HG02885 (cell line): ENCODE data around the gene RPS6KL1.
A peak's percentile ranks its signal among the peaks of the same experiment; 100 is the strongest.

ENCODE experiments used
- ATAC-seq: cut with Tn5 transposase; IDR thresholded peaks from one replicate; pipeline ENCODE4 v1.9.1; 2021; ENCODE audit warnings: mild to moderate bottlenecking; ENCODE audit not compliant: unreplicated experiment, poor library complexity

The RPS6KL1 gene

GRCh38 chr14:74897642-74898041 is 25.4 kb downstream of the RPS6KL1 start:
- no peak for ATAC-seq

GRCh38 chr14:74896400-74896799 is 26.7 kb downstream of the RPS6KL1 start:
- ATAC-seq: no peak

- ATAC-seq: peak; percentile 65
These were observed 29.4 kb downstream of the RPS6KL1 start for GRCh38 chr14:74893614-74894091.

DNA sequence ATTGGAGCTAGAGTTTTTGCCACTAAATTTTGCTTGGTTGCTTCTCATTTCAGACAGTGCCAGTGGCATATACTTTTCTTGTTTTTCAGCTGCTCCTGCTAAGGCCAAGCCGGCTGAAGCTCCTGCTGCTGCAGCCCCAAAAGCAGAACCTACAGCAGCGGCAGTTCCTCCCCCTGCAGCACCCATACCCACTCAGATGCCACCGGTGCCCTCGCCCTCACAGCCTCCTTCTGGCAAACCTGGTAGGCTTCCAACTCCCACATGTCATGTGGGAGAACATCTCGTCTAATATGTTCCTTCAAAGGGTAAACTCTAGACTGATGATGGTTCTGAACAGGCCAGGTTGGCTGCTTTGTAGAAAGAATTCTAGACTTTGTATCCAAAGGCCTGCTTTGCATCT is 30.3 kb downstream of the RPS6KL1 start:
- ATAC-seq: no peak

DNA sequence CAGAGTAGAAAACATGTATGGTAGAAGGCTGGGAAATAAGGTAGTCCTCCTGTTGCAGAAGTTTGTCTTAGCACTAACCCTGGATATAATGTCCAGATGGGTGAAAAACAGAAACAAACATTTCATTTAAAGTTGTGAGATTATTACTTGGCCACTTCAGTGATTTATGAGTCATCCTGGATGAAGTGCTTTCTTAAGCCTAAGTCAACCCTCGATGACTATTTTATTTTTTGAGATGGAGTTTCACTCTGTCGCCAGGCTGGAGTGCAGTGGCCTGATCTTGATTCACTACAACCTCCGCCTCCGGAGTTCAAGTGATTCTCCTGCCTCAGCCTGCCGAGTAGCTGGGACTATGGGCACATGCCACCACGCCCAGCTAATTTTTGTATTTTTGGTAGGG is 31.2 kb downstream of the RPS6KL1 start:
- no peak for ATAC-seq

DNA sequence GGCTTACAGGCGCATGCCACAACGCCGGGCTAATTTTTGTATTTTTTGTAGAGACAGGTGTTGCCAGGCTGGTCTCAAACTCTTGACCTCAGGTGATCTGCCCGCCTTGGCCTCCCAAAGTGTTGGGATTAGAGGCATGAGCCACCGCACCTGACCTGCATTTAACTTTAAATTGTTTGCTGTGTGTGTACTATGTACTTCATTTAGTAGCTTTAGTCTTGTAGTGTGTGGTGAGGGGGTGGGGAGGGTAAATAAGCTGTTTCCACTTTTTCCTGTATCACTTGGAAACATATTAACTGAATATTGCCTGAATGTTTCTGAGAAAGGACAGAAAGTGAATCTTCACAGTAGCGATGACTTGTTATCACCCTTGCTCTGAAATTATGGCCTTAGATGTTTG is 32.8 kb downstream of the RPS6KL1 start:
- ATAC-seq: no peak

DNA sequence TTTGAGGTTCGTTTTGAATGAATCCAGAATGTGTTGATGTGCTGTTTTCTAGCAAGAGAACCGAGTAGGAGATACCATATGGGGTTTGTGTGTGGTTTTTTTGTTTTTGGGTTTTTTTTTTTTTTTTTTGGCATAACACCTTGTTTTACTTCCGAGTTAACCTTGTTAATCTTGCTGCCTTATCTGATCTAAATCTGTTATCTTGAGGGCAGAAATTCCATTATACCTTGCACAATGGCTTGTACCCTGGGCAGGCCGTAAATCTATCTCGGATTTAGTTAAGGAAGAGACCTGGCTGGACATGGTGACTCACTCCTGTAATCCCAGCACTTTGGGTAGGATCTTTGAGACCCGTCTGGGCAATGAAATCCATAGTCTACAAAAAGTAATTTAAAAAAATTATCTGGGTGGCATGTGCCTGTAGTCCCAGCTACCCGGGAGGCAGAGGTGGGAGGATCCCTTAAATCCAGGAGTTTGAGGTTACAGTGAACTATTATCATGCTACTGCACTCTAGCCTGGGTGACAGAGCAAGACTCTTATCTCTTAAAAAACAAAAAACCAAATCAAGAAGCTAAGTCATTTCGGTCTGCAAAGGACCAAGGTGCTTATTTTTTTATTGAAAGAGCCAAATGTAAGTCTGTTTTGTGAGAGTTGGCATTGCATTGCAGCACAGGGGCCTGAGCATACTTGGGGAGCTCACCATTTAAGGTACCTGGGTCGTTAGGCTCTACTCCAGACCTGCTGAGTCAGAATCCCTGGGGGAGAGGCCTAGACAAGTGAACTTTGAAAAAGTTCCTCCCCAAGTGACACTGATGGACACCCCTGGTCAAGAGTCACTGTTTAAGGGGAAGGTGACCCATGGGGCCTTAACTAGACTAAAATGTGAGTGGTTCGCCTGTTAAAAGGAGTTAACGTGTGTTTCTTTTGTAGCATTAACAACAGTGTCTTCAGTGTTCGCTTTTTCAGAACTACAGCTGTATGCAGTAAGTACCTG is 34.6 kb downstream of the RPS6KL1 start:
- ATAC-seq: no peak

- ATAC-seq: no peak
These were observed 37.1 kb downstream of the RPS6KL1 start for GRCh38 chr14:74886001-74886400.

- ATAC-seq: peak; percentile 47
These were observed 40.7 kb downstream of the RPS6KL1 start for GRCh38 chr14:74882103-74882920.

DNA sequence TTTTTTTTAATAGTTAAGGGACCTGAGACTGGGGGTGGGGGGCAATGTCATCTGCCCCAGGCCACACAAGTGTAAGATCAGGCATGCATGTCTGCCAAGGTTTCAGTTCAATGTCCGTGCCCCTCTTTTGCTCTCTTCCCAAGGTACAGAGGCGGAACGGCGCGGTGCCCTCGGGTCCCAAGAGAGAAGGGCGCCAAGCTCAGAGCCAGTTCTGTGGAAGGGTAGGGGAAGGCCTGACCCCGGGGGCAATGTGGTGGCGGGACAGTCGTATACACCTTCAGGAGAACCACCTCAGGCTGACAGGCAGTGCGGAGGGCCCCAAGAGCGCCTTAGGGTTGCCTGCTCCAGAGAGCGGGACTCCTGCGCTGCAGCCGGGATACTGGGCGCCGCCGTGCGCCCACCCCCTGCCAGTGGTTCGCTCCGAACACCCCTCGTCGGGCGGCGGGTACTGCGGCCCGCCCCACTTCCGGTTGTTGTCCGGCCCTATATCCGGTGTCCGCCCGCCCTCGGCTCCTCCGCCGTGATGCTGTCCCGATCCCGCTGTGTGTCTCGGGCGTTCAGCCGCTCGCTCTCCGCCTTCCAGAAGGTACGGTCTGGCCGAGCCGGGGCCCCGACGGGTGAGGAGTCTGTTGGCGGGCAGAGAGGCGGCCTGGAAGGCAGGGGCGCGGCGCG is 41.5 kb downstream of the RPS6KL1 start, which contains the start of gene DLST:
Gene DLST, plus strand, starts transcription at position 486 of the 672 bp plus-strand sequence. Its CDS starts 38 bp downstream, at position 524.
- peak; percentile 87 for ATAC-seq

DNA sequence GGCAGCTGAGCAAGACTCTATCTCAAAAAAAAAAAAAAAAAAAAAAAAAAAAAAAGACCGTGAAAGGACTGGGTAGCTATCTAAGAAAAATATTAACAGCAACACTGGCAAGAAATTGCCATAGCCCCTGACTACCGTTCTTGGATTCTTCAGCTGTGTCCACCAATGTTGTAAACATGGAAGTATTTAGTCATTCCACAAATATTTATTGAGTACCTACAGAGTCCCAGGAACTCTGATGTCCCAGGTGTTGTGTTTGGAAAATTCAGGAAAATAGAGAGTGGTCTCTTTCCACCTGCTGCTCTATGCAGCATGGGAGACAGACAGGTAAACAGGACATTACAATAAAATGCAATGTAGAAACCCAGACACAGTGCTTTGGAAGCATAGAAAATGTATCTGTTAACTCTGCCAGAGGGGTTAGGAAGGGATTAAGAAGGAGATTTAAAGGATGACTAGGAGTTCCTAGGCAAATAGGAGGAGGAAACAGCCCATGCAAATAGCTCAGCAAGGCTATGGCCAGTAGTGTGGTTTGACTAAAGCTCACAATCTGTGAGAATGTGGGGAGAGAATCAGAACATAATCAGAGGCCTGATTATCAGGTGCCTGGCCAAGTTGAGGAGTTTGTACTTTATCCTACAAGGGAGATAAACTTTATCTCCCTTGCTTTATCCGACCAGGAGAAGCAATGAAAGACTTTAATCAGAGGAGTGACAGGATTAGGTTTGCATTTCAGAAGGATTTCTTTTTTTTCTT is 43.5 kb downstream of the RPS6KL1 start:
- no peak for ATAC-seq

- no peak for ATAC-seq
These were observed 46.8 kb downstream of the RPS6KL1 start, which contains the start of gene PROX2 for GRCh38 chr14:74875941-74876913. Gene PROX2 (minus strand): TSS chr14:74876145. CDS start chr14:74863834, 12,311 bp downstream.

DNA sequence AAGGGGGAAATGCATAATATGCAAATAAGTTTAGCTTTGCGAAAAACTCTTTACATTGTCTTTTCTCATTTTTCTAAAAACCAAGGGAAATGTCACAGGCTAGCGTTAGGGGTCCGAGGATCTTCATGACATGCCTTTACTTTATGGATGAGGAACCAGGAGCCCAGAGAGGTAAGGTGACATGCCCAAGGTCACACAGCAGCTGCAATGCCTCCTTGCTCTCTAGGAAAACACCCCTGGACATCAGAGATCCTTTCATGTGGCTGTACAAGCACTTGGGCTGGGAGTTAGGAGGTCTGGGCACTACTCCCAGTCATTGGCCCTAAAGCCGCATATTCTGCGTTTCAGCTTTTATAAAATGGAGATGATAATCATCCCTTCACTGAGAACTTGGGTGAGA is 47.9 kb downstream of the RPS6KL1 start:
- no peak for ATAC-seq

DNA sequence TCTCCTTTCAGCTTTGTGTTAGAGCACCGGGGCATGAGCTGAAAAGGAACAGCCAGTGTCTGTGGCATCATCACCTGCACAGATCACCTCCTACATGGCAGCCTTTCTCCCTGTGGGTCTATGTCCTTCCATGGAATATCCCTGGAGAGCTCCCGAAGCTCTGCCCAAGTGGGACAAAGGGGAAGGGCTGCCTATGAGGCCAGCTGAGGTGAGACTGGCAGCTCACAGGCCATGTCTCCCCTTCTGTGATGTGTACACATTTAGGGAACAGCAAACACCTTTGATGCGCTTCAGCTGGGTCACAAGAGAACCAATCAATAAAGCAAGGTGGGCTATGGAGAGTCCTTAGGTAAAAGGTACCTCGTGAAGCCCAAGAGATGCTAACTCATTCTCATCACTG is 51.2 kb downstream of the RPS6KL1 start:
- ATAC-seq: no peak

DNA sequence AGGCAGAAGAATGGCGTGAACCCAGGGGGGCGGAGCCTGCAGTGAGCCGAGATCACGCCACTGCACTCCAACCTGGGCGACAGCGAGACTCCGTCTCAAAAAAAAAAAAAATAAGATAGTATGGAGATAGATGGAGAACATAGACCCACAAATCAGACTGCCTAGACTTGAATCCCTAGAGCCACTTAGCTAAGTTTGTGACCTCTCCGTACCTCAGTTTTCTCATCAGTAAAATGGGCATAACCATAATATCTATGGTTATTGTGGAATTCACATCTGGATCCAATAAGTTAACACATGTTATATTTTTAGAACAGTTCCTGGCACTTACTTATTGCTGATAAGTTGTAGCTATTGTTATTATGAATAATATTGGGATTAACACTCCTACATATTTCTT is 54.3 kb downstream of the RPS6KL1 start:
- no peak for ATAC-seq

GRCh38 chr14:74867673-74868072 is 55.4 kb downstream of the RPS6KL1 start:
- peak; percentile 42 for ATAC-seq

DNA sequence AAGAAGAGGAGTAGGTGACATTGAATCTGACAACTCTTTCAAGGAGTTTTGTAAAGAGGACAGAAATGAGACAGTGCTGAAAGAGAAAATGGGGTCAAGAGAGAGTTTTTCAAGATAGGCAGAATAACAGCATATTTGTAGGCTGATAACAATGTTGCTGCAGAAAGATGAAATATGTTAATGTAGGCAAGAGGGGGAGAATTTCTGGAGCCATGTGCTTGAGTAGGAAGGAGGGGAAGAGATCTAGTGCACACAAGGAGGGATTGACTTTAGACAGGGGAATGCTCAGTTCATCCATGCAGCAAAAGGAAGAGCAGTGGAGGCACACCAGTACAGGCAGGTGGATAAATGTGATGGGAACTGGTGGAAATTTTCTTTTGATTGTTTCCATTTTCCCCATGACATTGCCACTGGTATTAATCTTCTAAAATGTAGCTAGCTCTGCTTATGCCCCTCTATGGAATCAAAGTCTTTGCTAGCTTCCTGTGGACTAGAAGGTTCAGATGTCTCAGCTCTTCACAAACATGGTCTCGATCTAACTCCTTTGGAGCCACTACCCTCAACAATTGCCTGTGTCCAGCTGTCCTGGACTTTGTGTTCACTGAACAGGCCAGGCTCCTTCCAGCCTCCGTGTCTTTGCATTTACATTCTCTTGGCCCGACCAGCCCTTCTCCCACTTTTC is 56.2 kb downstream of the RPS6KL1 start:
- no peak for ATAC-seq

DNA sequence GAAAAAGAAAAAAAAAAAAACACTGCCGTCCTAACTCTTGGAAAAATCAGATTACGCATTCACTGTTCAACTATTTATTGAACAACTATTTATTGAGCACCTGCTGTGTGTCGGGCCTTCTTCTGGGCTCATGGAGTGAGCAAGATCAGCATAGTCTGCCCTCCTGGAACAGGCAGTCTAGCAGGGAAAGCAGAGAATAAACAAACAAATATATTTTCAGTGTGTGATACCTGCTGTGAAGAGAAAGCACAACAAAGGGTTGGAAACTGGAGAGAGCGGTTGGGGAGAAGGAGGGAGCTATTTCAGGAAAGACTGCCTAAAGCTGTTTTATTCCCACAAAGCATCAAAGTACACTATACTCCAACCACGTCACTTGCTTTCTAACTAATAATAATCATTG is 57.9 kb downstream of the RPS6KL1 start:
- ATAC-seq: no peak
